GM12878 (cell line): ENCODE measurements around the gene RPL29.

Source experiments
- CTCF ChIP-seq, 3 experiments: IDR thresholded peaks in 2 of 3; conservative IDR thresholded peaks in 1 of 3; 2 replicates each; pipeline ENCODE4 v1.5.1; 2011; ENCODE audit warnings: low read depth in 3 of 3, low read length in 3 of 3, mild to moderate bottlenecking in 3 of 3, control low read depth in 2 of 3, moderate library complexity in 2 of 3, inconsistent platforms in 1 of 3, mixed read lengths in 1 of 3; ENCODE audit not compliant: control insufficient read depth in 2 of 3, insufficient read depth in 1 of 3; ENCODE audit errors: extremely low read depth in 1 of 3
- NFIC ChIP-seq: IDR thresholded peaks from 2 replicates; pipeline ENCODE4 v1.6.1; 2012; ENCODE audit warnings: low read depth, mild to moderate bottlenecking, inconsistent platforms, low read length, moderate library complexity
- POLR2AphosphoS2 ChIP-seq: IDR thresholded peaks from 2 replicates; pipeline ENCODE4 v1.6.1; 2011; ENCODE audit warnings: low read depth, mild to moderate bottlenecking, low read length, improper control_type of control experiment, moderate library complexity
- PRDM15 ChIP-seq: fragments of 450-650 bp; formaldehyde crosslinking; IDR thresholded peaks from 2 replicates; pipeline ENCODE4 v1.4.0; 2020; ENCODE audit warnings: mild to moderate bottlenecking, moderate library complexity
- SIN3A ChIP-seq: IDR thresholded peaks from 2 replicates; pipeline ENCODE4 v1.6.1; 2012; ENCODE audit warnings: low read depth, low read length, improper control_type of control experiment
- ZBTB11 ChIP-seq: fragments of 450-650 bp; formaldehyde crosslinking; IDR thresholded peaks from 2 replicates; pipeline ENCODE4 v1.5.0; 2022; ENCODE audit warnings: mild to moderate bottlenecking, missing genetic modification characterization

GRCh38 chr3:51971350-51971749 is 24.3 kb downstream of the RPL29 start:
- TF ChIP-seq SIN3A (no peak), POLR2AphosphoS2 (no peak), CTCF (IDR thresholded peaks at IDR 0.05 in 2 of 3, conservative IDR thresholded peaks at IDR 0.05 in 1 of 3; ENCODE audit: control insufficient read depth in 2 of 3, extremely low read depth in 1 of 3, insufficient read depth in 1 of 3, low read depth in 3 of 3, low read length in 3 of 3) (no peak), ZBTB11 (no peak), NFIC (no peak), PRDM15 (no peak)
